OCI-LY3 (cell line): Measurements from ENCODE around the gene FRK.

Experiments used
- H2AFZ ChIP-seq: fragments of 200-600, 300-600 bp; shearing (Covaris generic); 2 replicates; pipeline ENCODE4 v1.6.0; 2014; ENCODE audit warnings: antibody characterized with exemption, low read depth, low read length
- H3K27ac ChIP-seq: fragments of 200-600, 300-600 bp; sonication (generic); 2 replicates; pipeline ENCODE4 v1.5.1; 2014; ENCODE audit warnings: mild to moderate bottlenecking, low read length, moderate library complexity, mixed read lengths
- H3K27me3 ChIP-seq: fragments of 200-600, 300-600 bp; sonication (generic); 2 replicates; pipeline ENCODE4 v1.6.1; 2014; ENCODE audit warnings: low read depth, low read length, mixed read lengths
- H3K36me3 ChIP-seq: fragments of 200-600, 300-600 bp; sonication (generic); replicated peaks from 2 replicates; pipeline ENCODE3; 2014; ENCODE audit warnings: low read depth, low read length, mixed read lengths
- H3K4me1 ChIP-seq: fragments of 300-600, 200-600 bp; sonication (generic); 2 replicates; pipeline ENCODE4 v1.6.1; 2014; ENCODE audit warnings: low read length, mixed read lengths
- H3K4me2 ChIP-seq: fragments of 200-600, 300-600 bp; sonication (generic); 2 replicates; pipeline ENCODE4 v1.6.1; 2014; ENCODE audit warnings: low read length, mixed read lengths
- H3K4me3 ChIP-seq: fragments of 300-600, 200-600 bp; sonication (generic); 2 replicates; pipeline ENCODE4 v1.5.1; 2014; ENCODE audit warnings: antibody characterized with exemption, mild to moderate bottlenecking, low read length, moderate library complexity
- H3K79me2 ChIP-seq: fragments of 300-600, 200-600 bp; shearing (Covaris generic); 2 replicates; pipeline ENCODE4 v1.6.1; 2014; ENCODE audit warnings: mild to moderate bottlenecking, low read length, mixed read lengths
- H3K9ac ChIP-seq: fragments of 300-600, 200-600 bp; shearing (Covaris generic); 2 replicates; pipeline ENCODE4 v1.6.0; 2014; ENCODE audit warnings: mild to moderate bottlenecking, low read length, moderate library complexity
- H3K9me3 ChIP-seq: fragments of 200-600, 300-600 bp; shearing (Covaris generic); 2 replicates; pipeline ENCODE4 v1.6.1; 2014; ENCODE audit warnings: low read length, mixed read lengths; ENCODE audit not compliant: insufficient read depth
- H4K20me1 ChIP-seq: fragments of 200-600, 300-600 bp; sonication (generic); 2 replicates; pipeline ENCODE4 v1.6.1; 2016; ENCODE audit warnings: low read length, mixed read lengths; ENCODE audit not compliant: insufficient read depth
- CTCF ChIP-seq: fragments of 200-600, 300-600 bp; sonication (generic); IDR thresholded peaks from 2 replicates; pipeline ENCODE4 v1.5.1; 2014; ENCODE audit warnings: antibody characterized with exemption, low read length, low read depth
- EZH2phosphoT487 ChIP-seq: fragments of 200-600 bp; shearing (Covaris generic); IDR thresholded peaks from 2 replicates; pipeline ENCODE4 v1.6.1; 2018; ENCODE audit warnings: antibody characterized with exemption, mixed run types, low read depth

FRK gene

GRCh38 chr6:116104636-116105035 lies 43.9 kb upstream of the FRK start:
- H3K9ac ChIP-seq = no peak overlapping the region

GRCh38 chr6:116102873-116103272 lies 42.2 kb upstream of the FRK start:
- Histone ChIP-seq H2AFZ (no peak overlapping the region), H3K4me2 (peak overlapping the region; percentile 86), H3K4me3 (no peak overlapping the region), H3K27me3 (no peaks in the 10 kb centered on the region), H3K4me1 (peaks cover 29% of the 10 kb centered on the region), H3K36me3 (peaks cover 6% of the 10 kb centered on the region), H3K9ac (no peak overlapping the region; the same call in 1 of the 2 replicates), H3K79me2 (peaks cover 39% of the 10 kb centered on the region), H4K20me1 (peaks cover 3% of the 10 kb centered on the region; the same call in 1 of the 2 replicates), H3K27ac (no peak overlapping the region), H3K9me3 (no peaks in the 10 kb centered on the region)
- no peak for TF ChIP-seq CTCF
- no peak for TF ChIP-seq EZH2phosphoT487

More at GRCh38 chr6:116104636-116105035, 43.9 kb upstream of the FRK start:
- Histone ChIP-seq H3K27me3 (no peaks in the 10 kb centered on the region), H3K9me3 (no peaks in the 10 kb centered on the region), H2AFZ (no peak overlapping the region), H3K79me2 (peaks cover 39% of the 10 kb centered on the region), H3K4me3 (no peak overlapping the region), H3K4me2 (no peak overlapping the region), H3K27ac (no peak overlapping the region), H4K20me1 (peaks cover 3% of the 10 kb centered on the region; the same call in 1 of the 2 replicates), H3K4me1 (peaks cover 19% of the 10 kb centered on the region), H3K36me3 (peaks cover 13% of the 10 kb centered on the region)
- TF ChIP-seq EZH2phosphoT487 (no peak), CTCF (no peak)

GRCh38 chr6:116101790-116102189 lies 41.1 kb upstream of the FRK start:
- peak overlapping the region; percentile 93 for H3K4me3 ChIP-seq
- H3K9me3 ChIP-seq = no peaks in the 10 kb centered on the region
- TF ChIP-seq EZH2phosphoT487 = no peak
- H2AFZ ChIP-seq = no peak overlapping the region
- H4K20me1 ChIP-seq = peaks cover 3% of the 10 kb centered on the region; the same call in 1 of the 2 replicates
- H3K9ac ChIP-seq = peak overlapping the region; percentile 77
- H3K4me1 ChIP-seq = peaks cover 29% of the 10 kb centered on the region
- H3K27ac ChIP-seq = no peak overlapping the region
- H3K4me2 ChIP-seq = peak overlapping the region; percentile 86
- H3K36me3 ChIP-seq = peaks cover 5% of the 10 kb centered on the region
- H3K27me3 ChIP-seq = no peaks in the 10 kb centered on the region
- H3K79me2 ChIP-seq = peaks cover 39% of the 10 kb centered on the region

GRCh38 chr6:116101302-116101718 lies 40.6 kb upstream of the FRK start:
- H3K9ac ChIP-seq = peak overlapping the region; percentile 77
- TF ChIP-seq EZH2phosphoT487 (no peak), CTCF (no peak)
- 0 out of 2 replicates have a peak overlapping the region, but pooled peaks have one; percentile 42 for H2AFZ ChIP-seq
- H3K4me1 ChIP-seq = peaks cover 25% of the 10 kb centered on the region
- peak overlapping the region; percentile 93 for H3K4me3 ChIP-seq
- peaks cover 3% of the 10 kb centered on the region for H3K36me3 ChIP-seq
- no peaks in the 10 kb centered on the region for H3K9me3 ChIP-seq
- H4K20me1 ChIP-seq = peaks cover 3% of the 10 kb centered on the region; the same call in 1 of the 2 replicates
- peak overlapping the region; percentile 86 for H3K4me2 ChIP-seq
- no peaks in the 10 kb centered on the region for H3K27me3 ChIP-seq
- H3K79me2 ChIP-seq = peaks cover 39% of the 10 kb centered on the region
- peak overlapping the region; percentile 87 for H3K27ac ChIP-seq
